Stomach (tissue), 4 donors: ENCODE results near the gene RASGRP4.

Experiments
- EP300 ChIP-seq: sonication (generic); formaldehyde crosslinking; IDR thresholded peaks from one replicate; pipeline ENCODE4 v1.6.1; 2017; ENCODE audit warnings: antibody characterized with exemption
- POLR2A ChIP-seq, 4 donors: fragments of 450-650 bp; IDR thresholded peaks; one replicate each; pipeline ENCODE4 v1.6.1; 2016; ENCODE audit warnings: antibody characterized with exemption in 4 of 4, control low read depth in 2 of 4, mild to moderate bottlenecking in 1 of 4, moderate library complexity in 1 of 4
- TF ChIP-seq, protein P1 (sequence below), 7 experiments: fragments of 450-650 bp in 4 of 7; fragments of 200-600 bp in 3 of 7; sonication (generic) in 3 of 7; IDR thresholded peaks; one replicate each; pipeline ENCODE4 v1.5.1; 2016 to 2019; ENCODE audit warnings: antibody characterized with exemption in 7 of 7, control low read depth in 2 of 7, mild to moderate bottlenecking in 1 of 7

GRCh38 chr19:38455031-38455430 is 29.0 kb upstream of the RASGRP4 start:
- TF ChIP-seq, protein P1, sequence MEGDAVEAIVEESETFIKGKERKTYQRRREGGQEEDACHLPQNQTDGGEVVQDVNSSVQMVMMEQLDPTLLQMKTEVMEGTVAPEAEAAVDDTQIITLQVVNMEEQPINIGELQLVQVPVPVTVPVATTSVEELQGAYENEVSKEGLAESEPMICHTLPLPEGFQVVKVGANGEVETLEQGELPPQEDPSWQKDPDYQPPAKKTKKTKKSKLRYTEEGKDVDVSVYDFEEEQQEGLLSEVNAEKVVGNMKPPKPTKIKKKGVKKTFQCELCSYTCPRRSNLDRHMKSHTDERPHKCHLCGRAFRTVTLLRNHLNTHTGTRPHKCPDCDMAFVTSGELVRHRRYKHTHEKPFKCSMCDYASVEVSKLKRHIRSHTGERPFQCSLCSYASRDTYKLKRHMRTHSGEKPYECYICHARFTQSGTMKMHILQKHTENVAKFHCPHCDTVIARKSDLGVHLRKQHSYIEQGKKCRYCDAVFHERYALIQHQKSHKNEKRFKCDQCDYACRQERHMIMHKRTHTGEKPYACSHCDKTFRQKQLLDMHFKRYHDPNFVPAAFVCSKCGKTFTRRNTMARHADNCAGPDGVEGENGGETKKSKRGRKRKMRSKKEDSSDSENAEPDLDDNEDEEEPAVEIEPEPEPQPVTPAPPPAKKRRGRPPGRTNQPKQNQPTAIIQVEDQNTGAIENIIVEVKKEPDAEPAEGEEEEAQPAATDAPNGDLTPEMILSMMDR (IDR thresholded peaks at IDR 0.05), result no peak
- TF ChIP-seq EP300 (no peak), POLR2A (IDR thresholded peaks at IDR 0.05) (no peak)
